RWPE2 (cell line): ENCODE measurements around the gene PCCA.

Experiments
- ATAC-seq: fragments of 200-7000 bp; cut with Tn5 transposase; 3 replicates; pipeline ENCODE4 v1.9.1; 2021; ENCODE audit warnings: low read depth
- DNase-seq: peaks from one replicate; pipeline ENCODE4 v3.0.0-alpha.2; 2020; ENCODE audit warnings: low spot score
- H3K27ac ChIP-seq: fragments of 450-650 bp; 2 replicates; pipeline ENCODE4 v1.5.1; 2017; ENCODE audit warnings: mild to moderate bottlenecking; ENCODE audit not compliant: poor library complexity, severe bottlenecking
- H3K27me3 ChIP-seq: fragments of 250-450 bp; sonication (Bioruptor Pico); 2 replicates; pipeline ENCODE4 v1.5.1; 2021; ENCODE audit warnings: mild to moderate bottlenecking, moderate library complexity; ENCODE audit not compliant: insufficient read depth, poor library complexity, severe bottlenecking
- H3K36me3 ChIP-seq: fragments of 250-450 bp; sonication (Bioruptor Pico); 2 replicates; pipeline ENCODE4 v1.5.1; 2020; ENCODE audit warnings: low read depth, mild to moderate bottlenecking, moderate library complexity
- H3K4me1 ChIP-seq: fragments of 250-450 bp; sonication (Bioruptor Pico); 2 replicates; pipeline ENCODE4 v1.5.1; 2021; ENCODE audit warnings: mild to moderate bottlenecking, moderate library complexity; ENCODE audit not compliant: insufficient read depth, poor library complexity, severe bottlenecking
- H3K4me3 ChIP-seq: fragments of 250-450 bp; sonication (Bioruptor Pico); 2 replicates; pipeline ENCODE4 v1.5.1; 2021; ENCODE audit warnings: mild to moderate bottlenecking, moderate library complexity; ENCODE audit not compliant: severe bottlenecking
- H3K9me3 ChIP-seq: fragments of 250-450 bp; sonication (Bioruptor Pico); 2 replicates; pipeline ENCODE4 v1.5.1; 2021; ENCODE audit warnings: mild to moderate bottlenecking, moderate library complexity; ENCODE audit not compliant: severe bottlenecking
- TF ChIP-seq, protein P1 (sequence below): fragments of 450-650 bp; IDR thresholded peaks from one replicate; pipeline ENCODE4 v1.5.1; 2017; ENCODE audit warnings: mild to moderate bottlenecking, moderate library complexity; ENCODE audit not compliant: poor library complexity, severe bottlenecking

PCCA gene

DNA sequence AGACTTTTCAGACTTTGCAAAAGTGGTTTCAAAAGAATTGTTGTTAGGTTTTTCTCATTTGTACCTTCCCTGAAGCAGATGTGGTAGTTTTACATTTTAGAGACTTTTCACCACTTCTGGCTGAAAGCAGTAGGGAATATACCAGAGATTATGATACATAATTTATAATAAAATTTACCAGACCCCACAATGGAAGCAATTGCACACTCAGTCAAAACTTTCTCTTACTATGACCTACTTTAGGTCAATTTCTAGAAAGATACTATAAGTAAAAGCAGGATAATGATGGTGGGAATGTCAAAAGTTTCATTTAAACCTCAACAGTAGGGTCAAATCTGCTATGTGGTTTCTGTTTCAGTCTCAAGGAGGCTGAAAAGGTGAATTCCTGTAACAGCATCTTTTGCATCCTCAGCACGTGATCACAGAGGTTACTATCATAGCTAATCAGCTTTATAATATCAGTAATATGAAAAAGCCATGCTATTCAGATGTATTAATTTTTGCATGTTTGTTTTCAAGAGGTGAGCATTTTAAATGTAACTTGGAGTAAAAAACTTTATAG, 26.9 kb downstream of the PCCA start:
- ATAC-seq: no peak

DNA sequence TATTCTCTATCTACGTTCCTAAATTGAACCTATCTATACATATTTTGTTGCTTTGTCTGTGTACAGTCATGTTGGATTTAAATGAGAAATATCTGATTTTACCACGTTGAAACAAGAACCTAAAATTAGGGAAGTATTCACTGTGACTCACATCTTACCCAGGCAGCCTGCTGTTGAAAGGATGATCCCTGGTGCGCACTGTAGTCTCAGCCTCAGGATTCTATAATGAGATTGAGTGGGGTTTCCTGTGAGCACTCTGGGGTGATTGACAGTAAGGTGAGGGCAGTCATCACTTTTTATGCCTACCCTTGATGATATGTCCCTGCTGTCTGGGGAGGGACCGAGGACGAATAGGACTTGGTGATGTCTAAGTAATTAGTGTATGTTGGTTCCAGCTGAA, 35.4 kb downstream of the PCCA start:
- Histone ChIP-seq H3K4me3 (no peak overlapping the region), H3K27ac (no peak overlapping the region), H3K27me3 (no peaks in the 10 kb centered on the region), H3K36me3 (peaks cover 13% of the 10 kb centered on the region), H3K9me3 (no peaks in the 10 kb centered on the region), H3K4me1 (no peaks in the 10 kb centered on the region)
- peak; percentile 29; the same call in 1 of the 3 replicates for ATAC-seq
- DNase-seq: no peak
- TF ChIP-seq, protein P1, sequence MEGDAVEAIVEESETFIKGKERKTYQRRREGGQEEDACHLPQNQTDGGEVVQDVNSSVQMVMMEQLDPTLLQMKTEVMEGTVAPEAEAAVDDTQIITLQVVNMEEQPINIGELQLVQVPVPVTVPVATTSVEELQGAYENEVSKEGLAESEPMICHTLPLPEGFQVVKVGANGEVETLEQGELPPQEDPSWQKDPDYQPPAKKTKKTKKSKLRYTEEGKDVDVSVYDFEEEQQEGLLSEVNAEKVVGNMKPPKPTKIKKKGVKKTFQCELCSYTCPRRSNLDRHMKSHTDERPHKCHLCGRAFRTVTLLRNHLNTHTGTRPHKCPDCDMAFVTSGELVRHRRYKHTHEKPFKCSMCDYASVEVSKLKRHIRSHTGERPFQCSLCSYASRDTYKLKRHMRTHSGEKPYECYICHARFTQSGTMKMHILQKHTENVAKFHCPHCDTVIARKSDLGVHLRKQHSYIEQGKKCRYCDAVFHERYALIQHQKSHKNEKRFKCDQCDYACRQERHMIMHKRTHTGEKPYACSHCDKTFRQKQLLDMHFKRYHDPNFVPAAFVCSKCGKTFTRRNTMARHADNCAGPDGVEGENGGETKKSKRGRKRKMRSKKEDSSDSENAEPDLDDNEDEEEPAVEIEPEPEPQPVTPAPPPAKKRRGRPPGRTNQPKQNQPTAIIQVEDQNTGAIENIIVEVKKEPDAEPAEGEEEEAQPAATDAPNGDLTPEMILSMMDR: no peak

More for the DNA sequence above, 26.9 kb downstream of the PCCA start:
- Histone ChIP-seq H3K27me3 (no peaks in the 10 kb centered on the region), H3K4me3 (no peak overlapping the region), H3K9me3 (no peaks in the 10 kb centered on the region), H3K27ac (no peak overlapping the region), H3K36me3 (peaks cover 24% of the 10 kb centered on the region), H3K4me1 (no peaks in the 10 kb centered on the region)
- DNase-seq: no peak
- TF ChIP-seq, protein P1: no peak

DNA sequence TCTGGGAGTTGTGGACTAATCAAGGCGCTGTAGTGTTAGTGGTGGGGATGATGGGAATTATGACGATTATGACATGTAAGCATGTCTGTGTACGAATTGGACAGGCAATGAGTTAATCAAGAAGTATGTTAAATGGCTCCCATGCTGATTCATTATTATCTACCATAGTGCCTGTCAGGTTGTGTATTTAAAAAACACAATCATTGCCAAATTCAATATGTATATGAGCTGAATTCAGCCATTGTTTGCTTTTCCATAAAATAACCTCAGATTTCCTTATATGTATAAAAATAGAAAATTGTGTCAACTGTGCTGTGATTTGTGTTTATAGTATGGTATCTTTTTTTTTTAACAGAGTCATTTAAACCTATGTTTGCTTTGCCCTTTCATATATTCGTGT, 37.1 kb downstream of the PCCA start:
- Histone ChIP-seq H3K27ac (no peak overlapping the region), H3K4me1 (no peaks in the 10 kb centered on the region), H3K9me3 (no peaks in the 10 kb centered on the region), H3K4me3 (no peak overlapping the region), H3K27me3 (no peaks in the 10 kb centered on the region), H3K36me3 (peaks cover 13% of the 10 kb centered on the region)
- TF ChIP-seq, protein P1: no peak
- no peak for DNase-seq
- ATAC-seq: no peak

DNA sequence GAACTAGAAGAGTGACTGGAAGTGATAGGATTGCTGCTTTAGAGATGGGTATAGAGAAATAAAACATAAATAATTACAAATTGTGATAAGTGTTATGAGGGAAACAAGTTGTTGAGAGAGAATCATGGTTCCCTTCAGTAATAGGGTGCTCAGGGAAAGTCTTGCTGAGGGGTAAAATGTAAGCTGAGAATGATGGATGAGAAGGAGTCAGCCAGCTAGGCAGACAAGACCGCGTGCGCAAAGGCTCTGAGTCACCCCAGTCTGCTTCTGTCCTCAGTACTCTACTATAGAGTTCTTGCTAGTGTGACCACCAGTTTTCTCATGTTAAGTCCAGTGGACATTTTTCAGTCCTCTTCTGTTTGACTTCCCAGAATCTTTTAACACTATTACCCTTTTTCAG, 39.5 kb downstream of the PCCA start:
- Histone ChIP-seq H3K4me1 (peaks cover 11% of the 10 kb centered on the region), H3K9me3 (no peaks in the 10 kb centered on the region), H3K4me3 (no peak overlapping the region), H3K27ac (no peak overlapping the region), H3K36me3 (no peaks in the 10 kb centered on the region; the same call in none of the 2 replicates), H3K27me3 (no peaks in the 10 kb centered on the region)
- TF ChIP-seq, protein P1: no peak
- DNase-seq (no peak), ATAC-seq (no peak)

DNA sequence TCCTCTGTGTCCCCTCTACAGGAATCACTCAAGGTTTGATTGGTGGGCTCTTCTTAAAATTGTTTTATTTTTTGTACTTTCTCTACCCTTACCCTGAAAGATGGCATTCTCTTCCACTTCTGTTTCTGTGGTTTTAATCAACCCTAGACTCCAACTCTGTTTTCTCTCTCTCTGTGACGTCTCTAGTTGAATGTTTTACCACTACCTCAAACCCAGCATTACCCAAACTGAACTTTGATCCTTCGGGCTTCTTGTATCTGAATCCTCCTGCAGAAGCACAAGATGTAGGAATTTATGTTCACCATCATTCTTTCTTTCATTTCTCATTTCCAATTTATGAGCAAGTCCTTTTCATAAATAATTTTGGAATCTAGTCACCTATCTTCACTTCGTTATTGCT, 39.9 kb downstream of the PCCA start:
- Histone ChIP-seq H3K4me1 (peaks cover 11% of the 10 kb centered on the region), H3K9me3 (no peaks in the 10 kb centered on the region), H3K27ac (no peak overlapping the region), H3K27me3 (no peaks in the 10 kb centered on the region), H3K36me3 (no peaks in the 10 kb centered on the region; the same call in none of the 2 replicates), H3K4me3 (no peak overlapping the region)
- DNase-seq (no peak), ATAC-seq (no peak)
- TF ChIP-seq, protein P1: no peak
